Measurements from ENCODE around the gene SLC25A45.
A peak's percentile ranks its signal among the peaks of the same experiment; 100 is the strongest.

The SLC25A45 gene

GRCh38 chr11:65419460-65419771 lies 37.0 kb upstream of the SLC25A45 start:
- no peak for TF ChIP-seq CTCF (conservative IDR thresholded peaks at IDR 0.05; ENCODE audit: low read length)
- peak overlapping the region; percentile 57 for H3K4me3 ChIP-seq (ENCODE audit: low read length)
- no peak for DNase-seq (ENCODE audit: low read depth)

- TF ChIP-seq CTCF (conservative IDR thresholded peaks at IDR 0.05; ENCODE audit: low read length) = no peak
- peak overlapping the region; percentile 57 for H3K4me3 ChIP-seq (ENCODE audit: low read length)
- DNase-seq (ENCODE audit: low read depth) = peak; percentile 95
Measured at GRCh38 chr11:65418681-65419459, 36.4 kb upstream of the SLC25A45 start.

GRCh38 chr11:65418431-65418680 lies 35.9 kb upstream of the SLC25A45 start:
- H3K4me3 ChIP-seq (ENCODE audit: low read length) = peak overlapping the region; percentile 56
- no peak for DNase-seq (ENCODE audit: low read depth)
- no peak for TF ChIP-seq CTCF (conservative IDR thresholded peaks at IDR 0.05; ENCODE audit: low read length)

GRCh38 chr11:65417702-65418430 lies 35.4 kb upstream of the SLC25A45 start:
- no peak for TF ChIP-seq CTCF (conservative IDR thresholded peaks at IDR 0.05; ENCODE audit: low read length)
- peak; percentile 46 for DNase-seq (ENCODE audit: low read depth)
- peak overlapping the region; percentile 56 for H3K4me3 ChIP-seq (ENCODE audit: low read length)

- H3K4me3 ChIP-seq (ENCODE audit: low read length) = peak overlapping the region; percentile 56
- no peak for TF ChIP-seq CTCF (conservative IDR thresholded peaks at IDR 0.05; ENCODE audit: low read length)
- DNase-seq (ENCODE audit: low read depth) = peak; percentile 13
Measured at GRCh38 chr11:65416841-65417701, 34.6 kb upstream of the SLC25A45 start.

DNA sequence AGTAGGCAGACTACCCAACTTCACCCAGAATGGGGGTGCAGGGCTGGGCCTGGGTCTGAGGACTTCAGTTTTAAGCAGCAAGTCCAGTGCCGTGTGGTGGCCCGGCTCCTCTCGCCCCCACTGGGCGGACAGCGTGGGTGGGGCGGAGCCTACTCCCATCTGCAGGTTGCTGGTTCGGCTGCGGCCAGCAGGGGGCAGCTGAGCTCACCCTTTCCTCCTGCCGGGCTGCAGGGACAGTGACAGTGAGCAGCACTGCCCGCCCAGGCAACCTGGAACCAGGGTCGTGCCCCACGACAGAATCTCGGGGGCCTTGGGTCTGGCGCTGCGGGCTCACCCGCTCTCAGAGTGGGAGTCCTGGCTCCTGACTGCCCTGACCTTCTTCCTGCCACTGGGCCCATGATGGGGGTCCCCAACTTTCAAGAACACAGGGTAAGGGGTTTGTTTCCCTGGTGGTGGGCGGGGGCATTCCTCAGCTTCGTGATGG lies 33.9 kb upstream of the SLC25A45 start:
- peak; percentile 87 for TF ChIP-seq CTCF (conservative IDR thresholded peaks at IDR 0.05; ENCODE audit: low read length)
- peak overlapping the region; percentile 56 for H3K4me3 ChIP-seq (ENCODE audit: low read length)
- DNase-seq (ENCODE audit: low read depth) = peak; percentile 74
